ENCODE measurements around the gene GNG7. TPM values are rescaled to one million over a fixed set of nuclear protein-coding genes. Genes with fewer than 3 reads are reported as not detected.

Gene GNG7
- total RNA-seq, 1 donor from 2014 or later, result 1.8 TPM

DNA sequence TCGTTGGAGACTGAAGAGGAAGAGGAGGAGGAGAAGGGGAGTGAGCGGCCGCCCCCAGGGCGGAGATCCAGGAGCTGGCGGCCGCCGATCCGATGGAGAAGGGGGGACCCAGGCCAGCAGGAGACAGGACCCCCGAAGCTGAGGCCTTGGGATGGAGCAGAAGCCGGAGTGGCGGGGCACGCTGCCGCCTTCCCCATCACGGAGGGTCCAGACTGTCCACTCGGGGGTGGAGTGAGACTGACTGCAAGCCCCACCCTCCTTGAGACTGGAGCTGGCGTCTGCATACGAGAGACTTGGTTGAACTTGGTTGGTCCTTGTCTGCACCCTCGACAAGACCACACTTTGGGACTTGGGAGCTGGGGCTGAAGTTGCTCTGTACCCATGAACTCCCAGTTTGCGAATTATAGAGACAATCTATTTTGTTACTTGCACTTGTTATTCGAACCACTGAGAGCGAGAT, 224.7 kb downstream of the GNG7 start:
- Histone ChIP-seq H3K4me2 (ENCODE audit: low read length) (peak overlapping the region; percentile 93), H3K4me1 (ENCODE audit: insufficient read depth, low read length) (peaks cover 10% of the 10 kb centered on the region), H3K27me3 (ENCODE audit: insufficient read depth, low read length) (no peaks in the 10 kb centered on the region), H3K4me3 (ENCODE audit: insufficient read depth, low read depth, low read length) (peak overlapping the region; percentile 98), H3K27ac (ENCODE audit: low read depth, low read length) (peak overlapping the region; percentile 95), H3K36me3 (ENCODE audit: insufficient read depth, low read length) (peaks cover 3% of the 10 kb centered on the region), H3K79me2 (ENCODE audit: insufficient read depth, low read length) (peaks cover 40% of the 10 kb centered on the region), H4K20me1 (ENCODE audit: insufficient read depth, low read length) (peaks cover 34% of the 10 kb centered on the region), H2AFZ (ENCODE audit: low read depth, low read length) (no peak overlapping the region), H3K9ac (ENCODE audit: low read length) (peak overlapping the region; percentile 98), H3K9me3 (ENCODE audit: insufficient read depth, low read depth, low read length) (peaks cover 11% of the 10 kb centered on the region)
- no peaks in the 10 kb centered on the region for H3K27me3 Mint-ChIP-seq (ENCODE audit: low read depth, unreplicated experiment)
- H3K4me1 Mint-ChIP-seq (ENCODE audit: low read depth, unreplicated experiment), result no peaks in the 10 kb centered on the region
- peak overlapping the region; percentile 97 for H3K27ac Mint-ChIP-seq (ENCODE audit: unreplicated experiment)
- peak overlapping the region; percentile 98 for H3K4me3 Mint-ChIP-seq (ENCODE audit: unreplicated experiment)
- FAIRE-seq (no peak), DNase-seq (ENCODE audit: low read depth) (no peak)
- peaks cover 16% of the 10 kb centered on the region for H3K9me3 Mint-ChIP-seq (ENCODE audit: unreplicated experiment)
- TF ChIP-seq CTCF (IDR thresholded peaks at IDR 0.05; ENCODE audit: insufficient read depth, low read depth, low read length) (no peak), EZH2 (IDR thresholded peaks at IDR 0.05; ENCODE audit: insufficient read depth, low read length) (no peak)
- H3K36me3 Mint-ChIP-seq (ENCODE audit: low read depth, unreplicated experiment), result peaks cover 18% of the 10 kb centered on the region

- FAIRE-seq (no peak), DNase-seq (ENCODE audit: low read depth) (no peak)
- no peaks in the 10 kb centered on the region for H3K27me3 ChIP-seq (ENCODE audit: insufficient read depth, low read length)
- Mint-ChIP-seq H3K36me3 (ENCODE audit: low read depth, unreplicated experiment) (peaks cover 18% of the 10 kb centered on the region), H3K9me3 (ENCODE audit: unreplicated experiment) (peaks cover 11% of the 10 kb centered on the region), H3K4me1 (ENCODE audit: low read depth, unreplicated experiment) (no peaks in the 10 kb centered on the region), H3K27me3 (ENCODE audit: low read depth, unreplicated experiment) (no peaks in the 10 kb centered on the region), H3K4me3 (ENCODE audit: unreplicated experiment) (peak overlapping the region; percentile 98), H3K27ac (ENCODE audit: unreplicated experiment) (peak overlapping the region; percentile 97)
- H3K36me3 ChIP-seq (ENCODE audit: insufficient read depth, low read length), result peaks cover 3% of the 10 kb centered on the region
- peak overlapping the region; percentile 98 for H3K9ac ChIP-seq (ENCODE audit: low read length)
- peaks cover 40% of the 10 kb centered on the region for H3K79me2 ChIP-seq (ENCODE audit: insufficient read depth, low read length)
- H2AFZ ChIP-seq (ENCODE audit: low read depth, low read length), result no peak overlapping the region
- peak overlapping the region; percentile 95 for H3K27ac ChIP-seq (ENCODE audit: low read depth, low read length)
- peaks cover 10% of the 10 kb centered on the region for H3K4me1 ChIP-seq (ENCODE audit: insufficient read depth, low read length)
- peaks cover 34% of the 10 kb centered on the region for H4K20me1 ChIP-seq (ENCODE audit: insufficient read depth, low read length)
- H3K9me3 ChIP-seq (ENCODE audit: insufficient read depth, low read depth, low read length), result peaks cover 6% of the 10 kb centered on the region
- TF ChIP-seq EZH2 (IDR thresholded peaks at IDR 0.05; ENCODE audit: insufficient read depth, low read length), result no peak
- TF ChIP-seq CTCF (IDR thresholded peaks at IDR 0.05; ENCODE audit: insufficient read depth, low read depth, low read length), result no peak
- H3K4me3 ChIP-seq (ENCODE audit: insufficient read depth, low read depth, low read length), result peak overlapping the region; percentile 98
- H3K4me2 ChIP-seq (ENCODE audit: low read length), result peak overlapping the region; percentile 93
Measured at GRCh38 chr19:2477141-2477710, 225.3 kb downstream of the GNG7 start.

All from astrocyte (in vitro differentiated cells and primary cell).